GM19397 (cell line): Measurements from ENCODE around the gene CCDC85A.

Experiments
- ATAC-seq: cut with Tn5 transposase; IDR thresholded peaks from one replicate; pipeline ENCODE4 v1.9.1; 2021; ENCODE audit warnings: mild to moderate bottlenecking, moderate library complexity; ENCODE audit not compliant: unreplicated experiment

CCDC85A gene

DNA sequence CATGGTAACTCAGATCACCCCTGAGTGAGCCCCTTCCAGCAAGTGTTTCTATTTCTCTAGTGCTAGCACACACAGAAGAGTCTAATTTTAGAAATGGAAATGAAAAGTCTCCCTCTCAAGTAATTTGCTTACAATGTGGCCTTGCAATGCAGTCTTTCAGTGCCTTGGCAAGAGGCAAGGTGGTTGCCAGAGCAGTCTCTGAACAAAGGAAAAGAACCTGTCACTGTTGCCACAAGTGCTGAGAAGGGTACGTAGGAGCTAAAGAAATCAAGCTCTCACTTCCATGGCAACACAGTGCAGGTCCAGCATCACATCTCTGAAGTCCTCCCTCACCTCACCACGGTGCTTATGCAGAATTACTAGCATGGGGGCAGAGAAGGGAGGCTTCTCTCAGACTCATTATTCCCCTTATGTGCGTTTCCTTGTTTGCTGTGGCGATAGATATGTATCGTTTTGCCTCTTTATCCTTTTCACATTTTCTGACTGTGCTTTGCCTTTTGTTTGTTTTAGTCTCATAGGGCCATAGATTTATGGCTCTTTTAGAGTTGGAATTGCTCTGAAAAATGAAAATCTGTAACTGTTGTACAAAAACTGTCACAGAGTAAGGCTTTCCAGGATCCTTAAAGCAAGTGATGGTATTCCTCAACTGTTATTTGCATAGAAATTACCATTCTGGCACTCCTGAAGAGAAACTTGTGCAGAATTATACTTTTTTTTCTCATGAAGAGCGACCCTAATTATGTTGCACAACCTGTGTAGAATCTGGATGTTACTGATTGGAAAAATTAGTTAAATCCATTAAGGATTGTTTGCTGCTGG, 164.8 kb downstream of the CCDC85A start:
- peak; percentile 75 for ATAC-seq

GRCh38 chr2:56357655-56358295, 174.0 kb downstream of the CCDC85A start:
- no peak for ATAC-seq

GRCh38 chr2:56361844-56362243, 178.1 kb downstream of the CCDC85A start:
- ATAC-seq = no peak

DNA sequence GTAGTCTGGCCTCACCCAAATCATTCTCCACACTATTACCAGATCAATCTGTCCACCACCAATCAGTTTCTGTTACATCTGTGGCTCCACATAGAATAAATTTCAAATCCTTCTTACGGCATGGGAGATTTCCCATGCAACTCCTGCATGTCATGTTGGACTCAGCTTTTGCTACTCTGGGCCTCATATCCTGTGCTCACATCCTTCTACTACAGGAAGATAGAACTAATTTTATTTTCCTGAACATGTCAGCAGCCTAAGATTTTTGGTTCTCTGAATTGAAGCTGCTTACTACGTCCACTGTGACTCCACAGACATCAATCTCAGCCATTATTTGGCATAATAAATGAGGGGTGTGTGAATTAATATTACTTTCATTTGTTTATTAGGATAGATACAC, 181.1 kb downstream of the CCDC85A start:
- no peak for ATAC-seq

DNA sequence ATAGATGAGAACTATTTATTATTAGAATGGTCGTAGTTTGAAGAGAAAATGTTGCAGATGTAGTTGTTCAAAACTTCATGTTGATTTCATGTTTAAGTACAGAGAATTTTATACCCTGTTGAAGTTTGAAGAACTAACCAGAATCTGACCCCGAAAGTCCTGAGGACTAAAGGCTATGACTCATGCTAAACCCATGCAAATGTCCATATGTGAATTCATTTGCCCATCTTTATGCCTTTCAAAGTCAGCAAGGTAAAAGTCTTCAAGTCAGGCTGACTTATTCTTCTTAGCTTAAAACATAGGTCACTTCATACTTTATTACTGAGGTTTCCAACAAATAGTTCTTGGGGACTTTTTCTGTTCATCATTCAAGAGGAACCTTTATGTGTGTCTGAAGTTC, 185.5 kb downstream of the CCDC85A start:
- ATAC-seq = no peak

DNA sequence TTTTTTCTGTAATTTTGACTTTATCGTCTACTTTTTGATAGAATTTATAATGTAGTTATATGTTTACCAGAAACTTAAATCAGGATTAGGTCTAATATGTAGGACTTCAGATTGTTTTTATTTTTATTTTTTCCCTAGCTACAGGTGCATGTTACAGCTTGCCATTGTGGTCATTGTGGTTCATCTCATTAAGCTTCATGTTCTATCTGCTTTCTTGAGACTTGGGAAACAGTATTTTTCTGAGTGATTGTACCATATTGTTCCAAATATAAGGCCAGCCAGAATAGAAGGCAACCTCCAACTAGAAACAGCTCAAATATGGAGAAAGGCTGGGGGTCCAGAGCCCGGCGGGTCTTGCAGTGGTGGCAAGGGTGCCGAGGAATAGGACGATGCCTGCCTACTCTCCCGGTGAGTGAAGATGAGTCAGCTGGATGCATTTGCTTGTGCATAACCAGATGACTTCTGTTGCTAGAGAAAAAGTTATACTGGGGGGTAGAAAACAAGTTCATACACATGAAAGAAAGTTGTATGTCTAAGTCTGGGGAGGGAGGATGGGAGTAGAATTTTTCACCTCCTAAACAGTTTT, 188.4 kb downstream of the CCDC85A start:
- ATAC-seq = no peak

GRCh38 chr2:56375251-56375650, 191.5 kb downstream of the CCDC85A start:
- ATAC-seq = no peak

- ATAC-seq = no peak
Measured at GRCh38 chr2:56376699-56377665, 193.2 kb downstream of the CCDC85A start.

DNA sequence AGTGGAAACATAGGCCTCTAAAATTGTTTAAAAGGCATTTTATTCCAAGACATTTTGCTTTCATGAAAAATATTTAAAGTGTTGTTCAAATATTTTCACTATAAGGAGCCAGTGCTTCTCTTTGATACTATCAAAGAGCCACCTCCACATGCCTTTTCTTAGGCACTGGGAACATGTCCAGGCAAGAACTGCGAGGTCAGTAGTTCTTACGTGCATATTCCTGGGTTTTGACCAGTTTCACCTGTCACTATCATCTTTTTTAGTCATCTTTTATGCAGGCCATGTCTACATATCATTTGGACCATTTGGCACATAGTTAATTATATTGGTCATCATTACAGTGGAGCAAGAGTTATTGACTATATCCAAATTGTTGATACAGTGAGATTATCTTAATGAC, 195.3 kb downstream of the CCDC85A start:
- ATAC-seq = no peak

- ATAC-seq = no peak
Measured at GRCh38 chr2:56380861-56381260, 197.1 kb downstream of the CCDC85A start.

DNA sequence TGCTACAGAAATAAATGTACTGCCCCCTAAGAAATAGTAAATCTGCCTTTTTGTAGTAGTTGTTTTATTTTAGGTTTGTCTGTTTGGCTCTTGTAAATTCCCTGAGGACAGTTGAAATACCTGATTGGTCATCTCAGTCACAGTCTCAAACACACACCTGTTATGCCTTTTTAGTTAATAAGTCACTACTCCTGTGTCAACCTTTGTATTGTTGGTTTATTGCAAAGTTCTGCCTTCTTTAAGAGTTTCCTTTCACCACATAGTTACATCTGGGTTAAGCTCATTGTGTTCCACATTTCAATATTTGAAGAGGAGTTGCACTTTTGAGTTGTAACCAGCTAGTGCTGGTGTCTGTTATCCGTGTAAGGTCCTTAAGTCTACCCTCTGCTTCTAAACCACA, 198.7 kb downstream of the CCDC85A start:
- no peak for ATAC-seq

DNA sequence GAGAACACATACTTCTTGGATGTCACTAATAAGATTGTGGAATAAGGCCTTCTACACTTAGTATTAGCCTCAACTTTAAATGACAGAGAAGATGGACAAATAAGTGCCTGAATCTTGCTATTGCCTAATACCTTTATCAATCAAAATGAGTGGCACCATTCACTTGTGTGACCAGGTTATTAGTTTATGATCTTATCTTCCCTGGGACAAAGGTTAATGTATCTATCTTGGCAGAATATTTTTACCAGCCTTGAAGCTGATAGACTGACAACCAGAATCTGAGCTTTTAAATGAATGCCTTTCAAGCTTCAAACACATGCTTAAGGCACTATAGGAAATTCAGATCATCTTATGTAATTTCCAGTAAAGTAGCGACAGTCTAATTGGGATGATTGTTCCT, 202.9 kb downstream of the CCDC85A start:
- no peak for ATAC-seq

DNA sequence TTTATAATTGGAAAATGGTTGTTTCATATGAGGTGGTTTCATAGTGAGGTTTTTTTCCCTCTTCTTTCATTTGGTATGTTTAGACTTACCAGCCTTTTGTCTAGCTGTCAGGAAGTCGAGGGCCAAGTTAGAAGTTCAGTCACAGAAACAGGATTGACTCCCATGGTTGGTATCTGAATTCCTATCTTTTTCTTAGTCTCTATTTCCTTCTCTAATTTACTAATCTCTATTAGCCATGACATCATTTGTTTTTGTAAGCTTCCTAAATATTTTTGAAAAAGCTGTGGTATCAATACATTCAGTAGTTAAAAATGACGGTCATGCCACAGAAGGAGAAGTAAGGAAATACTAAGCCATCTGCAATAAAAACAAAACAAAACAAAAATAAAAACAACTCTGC, 206.9 kb downstream of the CCDC85A start:
- no peak for ATAC-seq

DNA sequence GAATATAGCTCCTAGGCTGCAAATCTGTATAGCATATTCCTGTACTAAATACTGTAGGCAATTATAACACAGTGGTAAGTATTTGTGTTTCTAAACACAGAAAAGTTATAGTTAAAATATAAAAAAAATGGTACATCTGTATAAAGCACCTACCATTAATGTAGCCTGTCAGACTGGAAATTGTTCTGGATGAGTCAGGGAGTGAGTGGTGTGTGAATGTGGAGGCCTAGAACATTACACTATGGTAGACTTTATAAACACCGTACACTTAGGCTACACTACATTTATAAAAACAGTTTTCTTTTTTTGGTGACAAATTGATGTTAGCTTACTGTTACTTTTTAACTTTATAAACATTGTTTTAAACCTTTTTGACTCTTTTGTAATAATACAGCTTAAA, 226.3 kb downstream of the CCDC85A start:
- no peak for ATAC-seq

GRCh38 chr2:56416500-56417176, 232.8 kb downstream of the CCDC85A start:
- no peak for ATAC-seq
